ENCODE data around the gene ADARB1. TPM values are rescaled to one million over a fixed set of nuclear protein-coding genes. Genes with fewer than 3 reads are reported as not detected.

ADARB1 gene
- total and polyA plus RNA-seq, 9 of the 15 experiments (the other 6 are each of a cell fraction or from before 2014, with no cell fraction given), result 6.7 to 16.0 (median 8.3) TPM

DNA sequence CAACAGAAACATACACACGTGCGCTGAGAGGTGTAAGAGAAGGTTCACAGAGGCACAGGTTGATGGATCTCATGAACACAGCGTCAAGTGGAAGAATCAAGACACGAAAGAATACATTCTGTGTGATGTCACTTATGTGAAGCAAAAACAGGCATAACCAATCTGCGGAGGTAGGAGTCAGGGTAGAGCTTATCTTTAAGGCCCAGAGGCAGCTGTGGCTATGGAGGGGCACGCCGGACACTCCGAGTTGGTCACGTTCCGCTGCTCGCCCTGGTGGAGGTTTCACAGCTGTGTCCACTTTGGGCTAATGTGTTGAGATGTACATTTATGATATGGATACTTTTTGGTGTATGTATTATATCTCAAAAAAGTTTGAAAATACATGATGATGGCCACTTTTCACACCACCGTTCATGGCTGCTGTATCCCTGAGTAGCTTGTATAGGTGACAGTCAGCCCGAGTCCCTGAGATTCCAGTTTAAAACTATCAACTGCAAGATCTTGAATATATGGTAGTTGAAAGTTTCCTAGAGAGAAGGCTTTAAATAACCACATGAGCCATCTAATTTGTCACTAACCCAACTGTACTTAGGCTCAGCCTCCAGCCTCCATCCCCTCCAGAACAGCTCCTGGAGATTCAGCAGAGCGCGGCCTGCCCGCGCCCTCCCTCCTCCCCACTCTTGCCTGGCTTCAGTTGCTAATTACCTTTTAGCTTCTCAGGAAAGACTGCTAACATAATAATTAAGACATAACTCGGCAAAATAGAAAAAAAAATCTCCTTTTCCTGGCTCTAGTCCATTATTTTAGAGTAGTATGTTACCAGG, 6.7 kb upstream of the ADARB1 start (continued):
- TF ChIP-seq, protein P1, sequence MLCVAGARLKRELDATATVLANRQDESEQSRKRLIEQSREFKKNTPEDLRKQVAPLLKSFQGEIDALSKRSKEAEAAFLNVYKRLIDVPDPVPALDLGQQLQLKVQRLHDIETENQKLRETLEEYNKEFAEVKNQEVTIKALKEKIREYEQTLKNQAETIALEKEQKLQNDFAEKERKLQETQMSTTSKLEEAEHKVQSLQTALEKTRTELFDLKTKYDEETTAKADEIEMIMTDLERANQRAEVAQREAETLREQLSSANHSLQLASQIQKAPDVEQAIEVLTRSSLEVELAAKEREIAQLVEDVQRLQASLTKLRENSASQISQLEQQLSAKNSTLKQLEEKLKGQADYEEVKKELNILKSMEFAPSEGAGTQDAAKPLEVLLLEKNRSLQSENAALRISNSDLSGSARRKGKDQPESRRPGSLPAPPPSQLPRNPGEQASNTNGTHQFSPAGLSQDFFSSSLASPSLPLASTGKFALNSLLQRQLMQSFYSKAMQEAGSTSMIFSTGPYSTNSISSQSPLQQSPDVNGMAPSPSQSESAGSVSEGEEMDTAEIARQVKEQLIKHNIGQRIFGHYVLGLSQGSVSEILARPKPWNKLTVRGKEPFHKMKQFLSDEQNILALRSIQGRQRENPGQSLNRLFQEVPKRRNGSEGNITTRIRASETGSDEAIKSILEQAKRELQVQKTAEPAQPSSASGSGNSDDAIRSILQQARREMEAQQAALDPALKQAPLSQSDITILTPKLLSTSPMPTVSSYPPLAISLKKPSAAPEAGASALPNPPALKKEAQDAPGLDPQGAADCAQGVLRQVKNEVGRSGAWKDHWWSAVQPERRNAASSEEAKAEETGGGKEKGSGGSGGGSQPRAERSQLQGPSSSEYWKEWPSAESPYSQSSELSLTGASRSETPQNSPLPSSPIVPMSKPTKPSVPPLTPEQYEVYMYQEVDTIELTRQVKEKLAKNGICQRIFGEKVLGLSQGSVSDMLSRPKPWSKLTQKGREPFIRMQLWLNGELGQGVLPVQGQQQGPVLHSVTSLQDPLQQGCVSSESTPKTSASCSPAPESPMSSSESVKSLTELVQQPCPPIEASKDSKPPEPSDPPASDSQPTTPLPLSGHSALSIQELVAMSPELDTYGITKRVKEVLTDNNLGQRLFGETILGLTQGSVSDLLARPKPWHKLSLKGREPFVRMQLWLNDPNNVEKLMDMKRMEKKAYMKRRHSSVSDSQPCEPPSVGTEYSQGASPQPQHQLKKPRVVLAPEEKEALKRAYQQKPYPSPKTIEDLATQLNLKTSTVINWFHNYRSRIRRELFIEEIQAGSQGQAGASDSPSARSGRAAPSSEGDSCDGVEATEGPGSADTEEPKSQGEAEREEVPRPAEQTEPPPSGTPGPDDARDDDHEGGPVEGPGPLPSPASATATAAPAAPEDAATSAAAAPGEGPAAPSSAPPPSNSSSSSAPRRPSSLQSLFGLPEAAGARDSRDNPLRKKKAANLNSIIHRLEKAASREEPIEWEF (CRISPR knock-in tag; IDR thresholded peaks at IDR 0.05), result 0 out of 2 replicates have a peak, but pooled peaks have one; percentile 24
- TF ChIP-seq, protein P2, sequence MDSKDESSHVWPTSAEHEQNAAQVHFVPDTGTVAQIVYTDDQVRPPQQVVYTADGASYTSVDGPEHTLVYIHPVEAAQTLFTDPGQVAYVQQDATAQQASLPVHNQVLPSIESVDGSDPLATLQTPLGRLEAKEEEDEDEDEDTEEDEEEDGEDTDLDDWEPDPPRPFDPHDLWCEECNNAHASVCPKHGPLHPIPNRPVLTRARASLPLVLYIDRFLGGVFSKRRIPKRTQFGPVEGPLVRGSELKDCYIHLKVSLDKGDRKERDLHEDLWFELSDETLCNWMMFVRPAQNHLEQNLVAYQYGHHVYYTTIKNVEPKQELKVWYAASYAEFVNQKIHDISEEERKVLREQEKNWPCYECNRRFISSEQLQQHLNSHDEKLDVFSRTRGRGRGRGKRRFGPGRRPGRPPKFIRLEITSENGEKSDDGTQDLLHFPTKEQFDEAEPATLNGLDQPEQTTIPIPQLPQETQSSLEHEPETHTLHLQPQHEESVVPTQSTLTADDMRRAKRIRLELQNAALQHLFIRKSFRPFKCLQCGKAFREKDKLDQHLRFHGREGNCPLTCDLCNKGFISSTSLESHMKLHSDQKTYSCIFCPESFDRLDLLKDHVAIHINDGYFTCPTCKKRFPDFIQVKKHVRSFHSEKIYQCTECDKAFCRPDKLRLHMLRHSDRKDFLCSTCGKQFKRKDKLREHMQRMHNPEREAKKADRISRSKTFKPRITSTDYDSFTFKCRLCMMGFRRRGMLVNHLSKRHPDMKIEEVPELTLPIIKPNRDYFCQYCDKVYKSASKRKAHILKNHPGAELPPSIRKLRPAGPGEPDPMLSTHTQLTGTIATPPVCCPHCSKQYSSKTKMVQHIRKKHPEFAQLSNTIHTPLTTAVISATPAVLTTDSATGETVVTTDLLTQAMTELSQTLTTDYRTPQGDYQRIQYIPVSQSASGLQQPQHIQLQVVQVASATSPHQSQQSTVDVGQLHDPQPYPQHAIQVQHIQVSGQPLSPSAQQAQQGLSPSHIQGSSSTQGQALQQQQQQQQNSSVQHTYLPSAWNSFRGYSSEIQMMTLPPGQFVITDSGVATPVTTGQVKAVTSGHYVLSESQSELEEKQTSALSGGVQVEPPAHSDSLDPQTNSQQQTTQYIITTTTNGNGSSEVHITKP (IDR thresholded peaks at IDR 0.05; ENCODE audit: partially characterized antibody), result peak; percentile 57
- TF ChIP-seq ZBTB17 (CRISPR knock-in tag; IDR thresholded peaks at IDR 0.05), result peak; percentile 97
- TF ChIP-seq IRF2 (CRISPR knock-in tag; IDR thresholded peaks at IDR 0.05), result no peak
- TF ChIP-seq HDAC8 (tag; IDR thresholded peaks at IDR 0.05), result 0 out of 2 replicates have a peak, but pooled peaks have one; percentile 64
- TF ChIP-seq ETV1 (tag; conservative IDR thresholded peaks at IDR 0.05; ENCODE audit: low read depth), result peak; percentile 90
- peak; percentile 87; the same call in 1 of the 2 replicates for TF ChIP-seq ZBED1 (IDR thresholded peaks at IDR 0.05)
- TF ChIP-seq ZNF764 (CRISPR knock-in tag; IDR thresholded peaks at IDR 0.05; ENCODE audit: low read depth), result no peak
- TF ChIP-seq EP300 (IDR thresholded peaks at IDR 0.05; ENCODE audit: low read length), result peak; percentile 87
- TF ChIP-seq ZNF583 (CRISPR knock-in tag; IDR thresholded peaks at IDR 0.05), result 0 out of 2 replicates have a peak, but pooled peaks have one; percentile 38
- TF ChIP-seq, protein P3, sequence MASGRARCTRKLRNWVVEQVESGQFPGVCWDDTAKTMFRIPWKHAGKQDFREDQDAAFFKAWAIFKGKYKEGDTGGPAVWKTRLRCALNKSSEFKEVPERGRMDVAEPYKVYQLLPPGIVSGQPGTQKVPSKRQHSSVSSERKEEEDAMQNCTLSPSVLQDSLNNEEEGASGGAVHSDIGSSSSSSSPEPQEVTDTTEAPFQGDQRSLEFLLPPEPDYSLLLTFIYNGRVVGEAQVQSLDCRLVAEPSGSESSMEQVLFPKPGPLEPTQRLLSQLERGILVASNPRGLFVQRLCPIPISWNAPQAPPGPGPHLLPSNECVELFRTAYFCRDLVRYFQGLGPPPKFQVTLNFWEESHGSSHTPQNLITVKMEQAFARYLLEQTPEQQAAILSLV (tag; IDR thresholded peaks at IDR 0.05), result 0 out of 2 replicates have a peak, but pooled peaks have one; percentile 44
- TF ChIP-seq CSDE1 (IDR thresholded peaks at IDR 0.05), result peak in 1 of 2 experiments; percentile 66; a peak in 1 of 4 replicates
- no peak for TF ChIP-seq CAMTA2 (CRISPR knock-in tag; conservative IDR thresholded peaks at IDR 0.05)
- TF ChIP-seq ZNF354B (CRISPR knock-in tag; IDR thresholded peaks at IDR 0.05), result no peak
- TF ChIP-seq ZNF57 (CRISPR knock-in tag; IDR thresholded peaks at IDR 0.05), result no peak

Data from K562 (cell line).